ENCODE data around the gene OTX1. TPM values are rescaled to one million over a fixed set of nuclear protein-coding genes. Genes with fewer than 3 reads are reported as not detected.

OTX1 gene
- total RNA-seq, 1 experiment from 2014 or later = 8.3 TPM

- peak; percentile 49 for DNase-seq
These were observed 13.6 kb downstream of the OTX1 start for GRCh38 chr2:63064197-63064596.

GRCh38 chr2:63064661-63065060 is 14.0 kb downstream of the OTX1 start:
- Mint-ChIP-seq H3K9me3 (ENCODE audit: low read depth, unreplicated experiment) (no peaks in the 10 kb centered on the region), H3K27me3 (ENCODE audit: unreplicated experiment) (no peaks in the 10 kb centered on the region), H3K36me3 (ENCODE audit: insufficient read depth, unreplicated experiment) (peaks cover 7% of the 10 kb centered on the region), H3K4me3 (ENCODE audit: low read depth, unreplicated experiment) (no peak overlapping the region), H3K27ac (ENCODE audit: unreplicated experiment) (no peak overlapping the region), H3K4me1 (ENCODE audit: low read depth, unreplicated experiment) (no peaks in the 10 kb centered on the region)
- intact Hi-C loops (cut with micrococcal nuclease; ENCODE audit: unreplicated experiment) = loop anchor here (5.0 to 10.0 kb wide), 2 partner anchors 123 to 420 kb away; no protein-coding TSS in a partner anchor
- BruUV-seq (replicated peaks) = no TSS peak
- DNase-seq = no peak
- CTCF ChIA-PET = no interaction called here
- no peak for TF ChIP-seq CTCF (IDR thresholded peaks at IDR 0.05; ENCODE audit: unreplicated experiment)

More at GRCh38 chr2:63064197-63064596, 13.6 kb downstream of the OTX1 start:
- intact Hi-C loops (cut with micrococcal nuclease; ENCODE audit: unreplicated experiment) = loop anchor here (5.0 to 10.0 kb wide), 2 partner anchors 123 to 421 kb away; no protein-coding TSS in a partner anchor
- Mint-ChIP-seq H3K4me3 (ENCODE audit: low read depth, unreplicated experiment) (no peak overlapping the region), H3K36me3 (ENCODE audit: insufficient read depth, unreplicated experiment) (peaks cover 12% of the 10 kb centered on the region), H3K9me3 (ENCODE audit: low read depth, unreplicated experiment) (no peaks in the 10 kb centered on the region), H3K4me1 (ENCODE audit: low read depth, unreplicated experiment) (no peaks in the 10 kb centered on the region), H3K27ac (ENCODE audit: unreplicated experiment) (no peak overlapping the region), H3K27me3 (ENCODE audit: unreplicated experiment) (no peaks in the 10 kb centered on the region)
- CTCF ChIA-PET = no interaction called here
- no TSS peak for BruUV-seq (replicated peaks)
- no peak for TF ChIP-seq CTCF (IDR thresholded peaks at IDR 0.05; ENCODE audit: unreplicated experiment)

GRCh38 chr2:63066265-63066664 is 15.6 kb downstream of the OTX1 start:
- Mint-ChIP-seq H3K9me3 (ENCODE audit: low read depth, unreplicated experiment) (no peaks in the 10 kb centered on the region), H3K27ac (ENCODE audit: unreplicated experiment) (no peak overlapping the region), H3K4me1 (ENCODE audit: low read depth, unreplicated experiment) (no peaks in the 10 kb centered on the region), H3K27me3 (ENCODE audit: unreplicated experiment) (no peaks in the 10 kb centered on the region), H3K36me3 (ENCODE audit: insufficient read depth, unreplicated experiment) (no peaks in the 10 kb centered on the region), H3K4me3 (ENCODE audit: low read depth, unreplicated experiment) (no peak overlapping the region)
- DNase-seq = no peak
- CTCF ChIA-PET = interaction anchor here (0.5 kb wide), 1 partner anchor 16 kb away, joined by 3 read pairs; no protein-coding TSS in a partner anchor
- TF ChIP-seq CTCF (IDR thresholded peaks at IDR 0.05; ENCODE audit: unreplicated experiment) = no peak
- BruUV-seq (replicated peaks) = no TSS peak
- intact Hi-C loops (cut with micrococcal nuclease; ENCODE audit: unreplicated experiment) = loop anchor here (10.0 kb wide), 1 partner anchor 419 kb away; no protein-coding TSS in a partner anchor

- H3K27ac Mint-ChIP-seq (ENCODE audit: unreplicated experiment) = no peak overlapping the region
These were observed 16.2 kb downstream of the OTX1 start for GRCh38 chr2:63066838-63067237.

More at GRCh38 chr2:63066838-63067237, 16.2 kb downstream of the OTX1 start:
- Mint-ChIP-seq H3K36me3 (ENCODE audit: insufficient read depth, unreplicated experiment) (no peaks in the 10 kb centered on the region), H3K4me3 (ENCODE audit: low read depth, unreplicated experiment) (no peak overlapping the region), H3K9me3 (ENCODE audit: low read depth, unreplicated experiment) (no peaks in the 10 kb centered on the region), H3K4me1 (ENCODE audit: low read depth, unreplicated experiment) (no peaks in the 10 kb centered on the region), H3K27me3 (ENCODE audit: unreplicated experiment) (no peaks in the 10 kb centered on the region)
- TF ChIP-seq CTCF (IDR thresholded peaks at IDR 0.05; ENCODE audit: unreplicated experiment) = no peak
- no TSS peak for BruUV-seq (replicated peaks)
- CTCF ChIA-PET = interaction anchor here (0.5 kb wide), 1 partner anchor 17 kb away, joined by 3 read pairs; no protein-coding TSS in a partner anchor
- intact Hi-C loops (cut with micrococcal nuclease; ENCODE audit: unreplicated experiment) = loop anchor here (10.0 kb wide), 1 partner anchor 418 kb away; no protein-coding TSS in a partner anchor
- DNase-seq = no peak
